HG02884 (cell line): Measurements from ENCODE around the gene TBC1D21.

ENCODE experiments used
- ATAC-seq: cut with Tn5 transposase; IDR thresholded peaks from one replicate; pipeline ENCODE4 v1.9.1; 2021; ENCODE audit warnings: mild to moderate bottlenecking, moderate library complexity; ENCODE audit not compliant: unreplicated experiment

Gene TBC1D21

DNA sequence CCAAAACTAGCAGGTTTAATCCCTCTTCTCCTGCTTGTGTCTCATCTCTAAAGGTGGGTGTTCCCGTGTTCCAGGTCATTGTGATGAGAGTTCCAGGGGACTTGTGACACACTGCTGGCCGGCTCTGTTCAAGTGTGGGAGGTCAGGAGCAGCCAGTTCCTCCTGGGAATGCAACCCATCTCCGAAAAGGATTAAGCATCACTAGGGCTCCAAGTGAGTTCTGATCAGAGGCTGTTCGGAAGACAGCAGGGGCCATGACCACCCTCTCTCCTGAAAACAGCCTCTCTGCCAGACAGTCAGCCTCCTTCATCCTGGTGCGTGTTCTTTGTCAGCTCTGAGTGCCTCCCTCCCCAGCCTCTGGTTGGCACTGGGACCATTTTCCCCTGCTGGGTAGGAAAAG, at the start of gene TBC1D21:
Gene TBC1D21, plus strand, starts transcription at position 109 of the 400 bp plus-strand sequence. Its CDS starts 146 bp downstream, at position 255.
- ATAC-seq: no peak

DNA sequence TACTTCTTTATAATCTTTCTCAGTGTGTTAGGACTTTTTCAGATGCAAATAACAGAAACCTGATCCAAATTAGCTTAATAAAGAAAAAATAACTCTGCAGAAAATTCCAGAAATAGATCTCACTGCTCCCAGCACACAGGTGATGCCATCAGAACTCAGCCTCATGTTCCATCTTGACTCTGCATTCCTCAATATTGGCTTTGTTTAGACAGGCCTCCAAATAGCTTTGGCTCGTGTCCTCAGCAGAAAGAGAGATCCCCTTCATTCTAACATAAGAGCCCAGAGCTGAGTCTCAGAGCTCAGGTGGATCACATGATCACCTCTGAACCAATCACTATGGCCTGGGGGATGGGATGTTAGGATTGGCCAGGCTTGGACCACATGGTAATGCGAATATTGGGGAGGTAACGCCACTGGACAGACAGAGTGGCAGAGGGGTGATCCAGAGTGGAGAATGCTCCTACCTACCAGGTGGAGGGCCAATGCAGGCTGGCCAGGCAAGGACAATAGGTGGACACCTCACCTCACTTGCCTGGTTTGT, 46.6 kb upstream of the TBC1D21 start:
- ATAC-seq: no peak

DNA sequence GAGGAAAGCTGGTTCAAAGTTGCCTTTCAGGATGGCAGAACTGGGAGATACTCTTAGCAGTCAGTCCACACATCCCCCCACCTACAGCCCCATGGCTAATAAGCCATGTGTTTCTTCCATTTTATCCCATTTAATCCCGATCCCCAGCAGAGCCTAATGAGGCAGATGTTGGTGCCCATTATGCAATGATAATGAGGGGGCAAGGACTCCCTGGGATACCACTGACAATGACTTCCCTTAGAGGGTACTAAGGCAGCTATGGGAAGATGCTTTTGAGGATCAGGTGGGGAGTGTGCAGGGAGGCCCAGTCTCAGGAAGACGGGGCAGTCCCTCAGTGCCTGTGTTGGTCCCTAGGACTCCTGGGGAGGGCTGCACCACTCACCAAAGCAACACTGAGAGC, 43.8 kb upstream of the TBC1D21 start:
- no peak for ATAC-seq

DNA sequence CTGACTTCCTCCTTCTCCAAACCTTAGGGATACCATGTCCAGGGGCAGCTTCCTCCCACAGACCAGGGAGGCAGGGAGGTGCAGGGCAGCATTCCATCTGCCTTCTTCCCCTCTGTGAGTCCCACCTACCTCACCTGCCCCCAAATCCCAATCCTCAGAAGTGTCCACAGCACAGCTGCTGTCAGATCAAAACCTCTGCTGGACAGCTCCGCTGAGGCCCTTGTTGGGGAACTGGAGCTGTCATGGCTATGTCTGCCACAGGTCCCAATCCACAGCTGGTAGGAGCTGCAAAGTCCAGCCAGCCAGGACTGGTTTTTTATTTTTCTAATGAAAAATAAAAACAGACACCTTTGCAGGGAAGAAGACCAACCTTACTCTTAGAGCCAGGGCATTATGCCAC, 40.7 kb upstream of the TBC1D21 start:
- no peak for ATAC-seq

- no peak for ATAC-seq
Observed at GRCh38 chr15:73836845-73837244, 36.5 kb upstream of the TBC1D21 start.

DNA sequence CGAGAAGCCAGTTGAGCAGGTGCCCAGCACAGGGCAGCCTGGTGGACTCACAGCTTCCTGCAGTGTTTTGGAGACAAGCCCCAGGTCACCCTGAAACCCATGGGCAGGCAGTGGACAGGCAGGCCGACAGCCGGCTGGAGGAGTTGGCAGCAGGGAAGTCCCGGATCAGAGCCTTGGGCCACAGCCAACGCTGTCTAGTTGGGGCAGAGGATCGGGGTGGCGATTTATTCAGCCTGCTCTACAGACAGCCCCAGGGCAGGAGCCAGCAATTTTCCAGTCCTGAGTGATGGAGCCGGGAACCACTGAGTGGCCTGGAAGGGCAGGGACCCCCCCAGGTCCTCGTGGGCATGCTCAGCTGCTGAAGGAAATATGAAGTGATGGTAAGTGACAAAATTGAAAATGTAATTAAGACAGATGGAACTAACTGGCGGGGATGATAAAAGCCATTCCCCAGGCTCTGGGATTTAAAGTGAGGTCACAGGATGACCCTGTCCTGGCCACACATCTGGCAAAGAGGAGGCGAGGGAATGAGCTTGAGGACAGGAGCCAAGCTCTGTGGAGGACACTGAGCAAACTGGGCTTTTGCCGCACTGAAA, 34.4 kb upstream of the TBC1D21 start:
- ATAC-seq: no peak

DNA sequence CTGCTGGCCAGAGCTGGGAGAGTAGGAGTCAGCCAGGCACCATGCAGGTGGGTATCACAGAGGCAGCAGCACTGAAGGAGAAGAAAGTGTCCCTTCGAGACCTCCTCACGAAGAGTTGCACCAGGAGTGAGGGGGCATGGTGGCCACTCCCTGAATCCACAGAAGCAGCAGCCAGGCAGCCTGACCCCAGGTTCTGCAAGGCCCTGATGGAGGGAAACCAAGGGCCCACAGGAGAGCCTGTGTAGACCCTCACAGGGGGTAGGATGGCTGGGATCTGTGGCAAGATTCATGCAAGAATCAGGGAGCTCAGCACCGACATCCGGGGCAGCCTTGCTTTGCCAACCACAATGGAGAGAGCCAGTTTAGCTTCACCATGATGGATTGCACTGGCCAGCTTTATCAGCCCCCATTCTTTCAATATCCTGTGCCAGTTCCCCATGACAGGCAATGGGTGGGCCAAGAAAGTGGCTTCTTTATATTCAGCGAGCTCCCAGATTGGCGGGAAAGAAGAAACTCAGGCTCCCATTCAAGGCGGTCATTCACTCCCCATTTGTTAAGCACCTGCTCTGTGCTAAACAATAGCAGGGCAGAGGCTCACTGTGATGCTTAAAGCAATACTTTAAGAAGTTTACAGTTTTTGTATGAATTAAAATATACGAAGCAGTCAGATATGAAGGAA, 33.5 kb upstream of the TBC1D21 start:
- ATAC-seq: no peak

DNA sequence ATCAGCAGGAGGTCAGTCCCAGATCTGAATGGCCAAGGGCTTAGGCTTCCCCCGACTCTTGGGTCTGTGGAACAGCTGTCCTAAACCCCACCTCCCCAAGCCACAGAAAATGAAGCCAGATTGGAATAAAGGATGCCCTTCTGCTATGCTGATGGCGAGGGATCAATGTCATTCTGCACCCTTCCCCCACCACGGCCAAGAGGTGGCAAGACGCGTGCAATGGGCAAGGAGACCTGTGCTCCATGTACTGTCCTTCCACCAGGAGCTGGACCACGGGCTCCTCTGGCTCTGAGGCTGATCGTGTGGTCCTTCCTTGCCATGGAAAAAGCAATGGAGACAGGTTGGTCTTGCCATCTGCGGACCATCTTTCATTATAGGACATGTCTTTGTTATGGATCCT, 32.6 kb upstream of the TBC1D21 start:
- ATAC-seq: no peak

GRCh38 chr15:73841756-73842725, 31.3 kb upstream of the TBC1D21 start:
- no peak for ATAC-seq

DNA sequence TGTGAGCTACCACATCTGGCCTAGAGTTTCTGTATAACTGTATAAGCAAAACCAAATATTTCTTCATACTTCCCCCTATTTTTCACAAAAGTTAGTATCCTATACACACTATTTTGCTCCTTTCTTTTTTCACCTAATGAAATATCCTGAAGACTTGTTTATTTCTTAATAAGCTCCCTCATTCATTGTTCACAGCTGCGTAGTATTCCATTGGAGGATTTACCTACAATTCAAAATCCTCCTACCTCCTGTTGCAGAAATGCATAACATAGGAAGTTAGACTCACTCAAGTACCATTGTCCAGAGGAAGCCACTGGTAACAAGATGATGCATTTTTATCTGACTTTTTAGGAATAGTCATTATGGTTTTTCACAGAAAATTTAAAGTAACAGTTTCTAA, 29.6 kb upstream of the TBC1D21 start:
- no peak for ATAC-seq

DNA sequence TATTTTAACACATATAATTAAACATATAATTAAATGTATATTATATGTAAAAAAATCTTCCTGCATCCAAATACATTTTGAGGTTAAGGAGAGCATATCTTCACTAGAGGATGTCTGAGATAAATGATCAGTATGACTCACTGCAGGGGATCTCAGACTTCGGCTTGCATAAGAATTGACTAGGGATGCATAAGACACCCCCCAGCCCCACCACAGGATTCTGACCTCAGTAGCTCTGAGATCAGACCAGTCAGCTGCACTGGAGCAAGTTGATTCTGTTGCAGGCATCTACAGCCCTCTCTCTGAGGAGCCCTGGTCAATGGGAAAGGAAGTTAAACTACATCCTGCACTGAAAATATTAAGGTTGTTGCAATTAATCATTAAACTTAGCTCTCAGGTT, 29.0 kb upstream of the TBC1D21 start:
- no peak for ATAC-seq

DNA sequence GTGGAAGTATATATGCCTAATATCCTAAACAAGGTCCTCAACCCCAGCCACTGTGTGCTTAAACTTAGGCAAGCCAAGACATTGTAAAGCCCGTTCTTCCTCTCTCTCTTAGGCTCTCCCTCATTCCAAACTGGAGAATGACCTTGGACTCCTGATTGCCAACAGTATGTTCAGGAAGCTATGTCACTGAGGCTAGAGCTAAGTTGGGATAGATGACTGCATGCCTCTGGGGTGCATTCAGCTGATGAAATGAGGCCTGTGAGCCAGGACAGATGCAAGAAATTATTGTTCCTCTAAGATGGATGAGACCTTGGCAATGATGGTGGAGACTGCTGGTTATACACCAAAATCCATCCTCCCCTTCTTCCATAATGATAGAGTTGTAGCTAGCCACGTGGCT, 27.9 kb upstream of the TBC1D21 start:
- no peak for ATAC-seq

DNA sequence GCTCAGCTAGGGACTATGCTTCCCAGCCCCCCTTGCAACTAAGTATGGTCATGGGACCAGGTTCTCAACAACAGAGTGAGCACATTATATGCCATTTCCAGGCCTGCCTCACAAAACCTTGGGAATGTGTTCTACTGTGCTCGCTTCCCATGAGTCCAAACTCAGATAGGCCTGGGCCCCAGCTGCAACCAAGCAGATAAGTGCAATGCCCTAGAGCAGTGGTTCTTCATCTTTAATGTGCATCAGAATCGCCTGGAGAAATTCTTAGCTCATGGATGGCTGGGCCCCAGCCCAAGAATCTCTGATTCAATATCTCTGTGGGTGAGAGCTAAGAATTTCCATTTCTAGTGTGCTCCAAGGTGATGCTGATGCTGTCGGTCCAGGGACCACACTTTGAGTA, 27.5 kb upstream of the TBC1D21 start:
- no peak for ATAC-seq

DNA sequence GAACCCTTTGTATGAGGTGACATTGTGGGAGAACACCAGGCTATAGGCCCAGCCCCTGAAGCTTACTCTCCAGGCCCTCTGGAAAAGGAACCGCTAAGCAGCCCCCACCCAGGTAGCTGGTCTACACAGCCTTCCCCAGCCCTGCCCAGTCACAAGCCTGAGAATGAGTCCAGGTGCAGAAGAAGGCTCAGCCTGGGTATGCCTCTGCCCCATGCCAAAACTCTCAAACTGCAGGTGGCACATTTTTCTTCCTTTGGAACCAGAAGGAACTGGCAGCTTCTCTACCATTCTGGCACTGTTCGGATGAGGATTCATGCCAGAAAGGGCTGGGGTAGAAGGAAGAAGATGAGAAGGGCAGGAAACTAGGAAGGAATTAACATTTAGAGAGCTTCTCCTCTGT, 23.7 kb upstream of the TBC1D21 start:
- ATAC-seq: no peak

DNA sequence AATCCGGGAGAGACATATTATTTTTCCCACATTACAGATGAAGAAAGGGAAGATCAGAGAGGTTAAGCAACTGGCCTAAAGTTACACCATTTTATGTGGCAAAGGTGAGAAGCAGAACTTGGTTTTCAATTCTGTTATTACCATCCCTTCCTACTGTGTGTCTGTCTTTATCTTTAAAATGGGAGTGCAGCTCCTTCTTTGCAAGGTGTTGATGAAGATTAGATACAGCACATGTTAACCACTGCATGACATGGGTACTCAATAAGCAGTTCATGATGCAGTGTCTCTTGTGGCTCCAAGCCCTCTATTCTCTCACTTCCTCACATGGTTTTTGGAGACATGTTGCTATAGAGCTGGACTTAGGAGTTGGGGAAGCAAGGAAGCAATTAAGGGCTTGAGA, 23.1 kb upstream of the TBC1D21 start:
- no peak for ATAC-seq

- ATAC-seq: no peak
Observed at GRCh38 chr15:73851689-73852088, 21.7 kb upstream of the TBC1D21 start.

DNA sequence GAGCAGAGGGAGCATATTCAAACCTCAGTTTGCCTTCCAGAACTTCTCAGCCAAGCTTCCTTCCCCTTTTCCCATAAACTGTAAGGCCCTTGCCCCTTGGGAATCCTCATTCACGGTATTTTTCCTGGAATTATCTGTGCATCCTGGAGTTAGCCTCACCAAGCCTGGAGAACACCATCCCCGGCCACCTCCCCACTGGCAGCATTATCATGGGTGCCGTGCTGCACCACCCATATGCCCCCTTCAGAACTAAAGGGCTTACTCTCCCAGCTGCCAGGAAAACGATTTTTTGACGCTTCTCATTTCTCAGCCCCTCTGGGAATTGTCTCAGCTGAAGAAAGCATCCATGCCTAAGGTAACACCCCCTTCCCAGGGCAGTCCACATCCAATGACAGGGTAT, 20.9 kb upstream of the TBC1D21 start:
- no peak for ATAC-seq

DNA sequence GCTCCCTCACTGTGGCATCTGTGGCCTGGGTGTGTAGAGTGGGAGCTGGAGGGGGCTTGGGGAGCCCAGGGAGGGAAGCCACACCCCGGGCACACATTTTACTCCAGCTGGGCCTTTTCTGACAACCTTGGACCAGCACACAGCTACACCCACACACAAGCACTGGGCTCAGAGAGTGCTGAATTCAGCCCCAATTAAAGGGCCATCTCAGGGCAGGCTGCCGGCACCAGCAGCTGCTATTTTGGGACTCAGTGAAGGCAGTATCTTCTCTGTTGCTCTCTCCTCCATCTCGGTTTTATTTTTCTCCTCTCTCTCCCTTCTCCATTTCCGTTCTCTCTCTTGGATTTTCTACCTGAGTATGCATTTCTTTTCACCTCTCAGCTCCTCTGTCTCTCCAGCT, 19.1 kb upstream of the TBC1D21 start:
- ATAC-seq: no peak

GRCh38 chr15:73856458-73857192, 16.7 kb upstream of the TBC1D21 start:
- no peak for ATAC-seq

DNA sequence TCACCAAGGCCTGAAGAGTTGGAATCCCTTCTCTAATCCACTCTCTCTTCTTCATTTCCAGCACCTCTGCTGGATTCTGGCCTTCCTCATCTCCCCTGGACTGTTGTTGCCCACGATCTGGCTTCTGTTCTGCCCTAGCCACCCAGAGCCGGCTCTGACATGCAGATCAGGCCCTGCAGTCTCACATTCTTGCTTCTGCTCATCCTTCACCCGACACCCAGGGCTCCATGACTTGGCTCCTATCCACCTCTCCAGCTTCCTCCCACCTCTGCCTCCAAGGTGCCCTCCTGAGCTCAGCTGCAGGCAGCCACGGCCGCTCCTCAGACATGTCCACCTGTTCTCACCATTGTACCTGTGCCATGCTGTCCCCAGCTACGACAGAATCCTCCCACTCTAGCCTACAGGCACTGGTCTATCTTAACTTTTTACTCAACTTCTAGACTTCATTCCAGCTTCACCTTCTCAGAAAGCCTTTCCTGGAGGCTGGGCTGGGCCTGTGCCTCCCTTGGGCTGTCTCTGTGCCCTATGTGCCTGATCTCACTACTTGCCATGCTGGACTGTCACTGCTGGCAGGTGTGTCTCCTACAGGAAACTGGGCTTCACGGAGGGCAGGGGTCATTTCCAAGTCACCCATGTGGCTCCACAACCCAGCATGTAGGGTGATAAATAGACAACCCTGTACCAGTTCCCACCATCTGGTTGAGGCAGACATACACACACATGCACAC, 16.0 kb upstream of the TBC1D21 start:
- no peak for ATAC-seq
